Measurements from ENCODE around the gene ARHGEF1. TPM values are rescaled to one million over a fixed set of nuclear protein-coding genes. Genes with fewer than 3 reads are reported as not detected.

The ARHGEF1 gene
- total RNA-seq, 4 donors from 2014 or later = 53.1 to 129 (median 72.0) TPM

DNA sequence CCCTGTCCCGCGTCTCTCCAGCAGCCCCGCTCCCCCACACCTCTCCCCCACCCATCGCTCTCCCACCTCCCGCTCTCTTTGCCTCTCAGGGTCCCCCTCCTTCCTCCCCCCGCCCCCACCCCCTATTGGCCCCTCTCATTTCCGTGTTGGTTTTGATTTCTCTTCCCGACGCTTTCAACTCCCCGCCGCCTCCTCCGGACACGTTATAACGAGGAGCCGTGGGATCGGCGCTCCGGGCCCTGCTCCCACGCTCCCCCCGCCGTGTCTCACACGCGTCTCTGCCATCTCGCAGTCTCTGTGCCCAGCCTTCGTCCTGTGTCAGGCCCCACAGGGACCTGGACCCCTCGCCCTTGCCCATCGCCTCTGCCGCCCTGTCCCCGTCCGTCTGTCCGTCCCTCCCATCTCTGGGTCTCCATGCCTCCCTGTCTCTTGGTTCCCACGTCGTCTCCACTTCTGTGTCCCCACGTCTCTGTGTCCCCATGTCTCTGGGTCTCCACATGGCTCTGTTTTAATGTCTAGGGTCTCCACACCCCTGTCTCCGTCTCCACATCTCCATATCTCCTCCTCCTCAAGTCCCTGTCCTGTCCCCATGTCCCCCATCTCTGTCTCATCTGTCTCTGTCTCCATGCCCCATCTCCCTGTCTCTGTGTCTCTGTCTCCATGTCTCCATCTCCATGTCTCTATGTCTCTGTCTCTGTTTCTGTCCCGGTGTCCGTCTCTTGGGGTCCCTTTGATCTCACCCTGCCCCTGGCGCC, 32.2 kb downstream of the ARHGEF1 start:
- TF ChIP-seq, protein P1, sequence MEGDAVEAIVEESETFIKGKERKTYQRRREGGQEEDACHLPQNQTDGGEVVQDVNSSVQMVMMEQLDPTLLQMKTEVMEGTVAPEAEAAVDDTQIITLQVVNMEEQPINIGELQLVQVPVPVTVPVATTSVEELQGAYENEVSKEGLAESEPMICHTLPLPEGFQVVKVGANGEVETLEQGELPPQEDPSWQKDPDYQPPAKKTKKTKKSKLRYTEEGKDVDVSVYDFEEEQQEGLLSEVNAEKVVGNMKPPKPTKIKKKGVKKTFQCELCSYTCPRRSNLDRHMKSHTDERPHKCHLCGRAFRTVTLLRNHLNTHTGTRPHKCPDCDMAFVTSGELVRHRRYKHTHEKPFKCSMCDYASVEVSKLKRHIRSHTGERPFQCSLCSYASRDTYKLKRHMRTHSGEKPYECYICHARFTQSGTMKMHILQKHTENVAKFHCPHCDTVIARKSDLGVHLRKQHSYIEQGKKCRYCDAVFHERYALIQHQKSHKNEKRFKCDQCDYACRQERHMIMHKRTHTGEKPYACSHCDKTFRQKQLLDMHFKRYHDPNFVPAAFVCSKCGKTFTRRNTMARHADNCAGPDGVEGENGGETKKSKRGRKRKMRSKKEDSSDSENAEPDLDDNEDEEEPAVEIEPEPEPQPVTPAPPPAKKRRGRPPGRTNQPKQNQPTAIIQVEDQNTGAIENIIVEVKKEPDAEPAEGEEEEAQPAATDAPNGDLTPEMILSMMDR (IDR thresholded peaks at IDR 0.05) = no peak
- DNase-seq (ENCODE audit: low spot score) = no peak
- ATAC-seq (ENCODE audit: low FRiP score) = no peak

DNA sequence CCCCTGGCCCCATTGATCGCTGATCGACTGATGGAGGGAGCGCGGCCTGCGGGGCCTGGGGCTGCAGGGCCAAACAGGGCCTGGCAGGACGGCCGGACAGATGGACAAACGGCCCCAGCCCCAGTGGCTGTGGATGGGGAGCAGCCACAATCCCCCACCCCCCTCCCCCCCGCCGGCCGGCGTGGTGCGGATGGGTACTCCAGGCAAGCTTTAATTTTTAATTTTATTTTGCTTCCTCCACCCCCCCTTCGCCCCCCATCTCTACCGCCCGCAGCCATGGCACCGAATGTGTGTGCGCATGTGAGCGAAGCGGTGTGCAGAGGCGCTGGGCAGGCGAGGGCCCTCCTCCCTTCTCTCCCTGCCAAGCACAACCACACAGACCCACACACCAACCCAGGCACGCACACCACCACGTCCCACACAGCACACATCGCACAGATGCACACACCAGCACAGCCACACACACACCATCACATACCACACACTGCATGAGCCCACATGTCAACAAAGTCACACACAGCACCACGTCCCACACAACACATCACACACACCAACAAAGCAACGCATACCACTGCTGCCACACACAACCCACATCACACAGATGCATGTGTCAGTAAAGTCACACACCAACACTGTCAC, 32.9 kb downstream of the ARHGEF1 start:
- ATAC-seq (ENCODE audit: low FRiP score) = no peak
- TF ChIP-seq, protein P1 (IDR thresholded peaks at IDR 0.05) = no peak
- no peak for DNase-seq (ENCODE audit: low spot score)

DNA sequence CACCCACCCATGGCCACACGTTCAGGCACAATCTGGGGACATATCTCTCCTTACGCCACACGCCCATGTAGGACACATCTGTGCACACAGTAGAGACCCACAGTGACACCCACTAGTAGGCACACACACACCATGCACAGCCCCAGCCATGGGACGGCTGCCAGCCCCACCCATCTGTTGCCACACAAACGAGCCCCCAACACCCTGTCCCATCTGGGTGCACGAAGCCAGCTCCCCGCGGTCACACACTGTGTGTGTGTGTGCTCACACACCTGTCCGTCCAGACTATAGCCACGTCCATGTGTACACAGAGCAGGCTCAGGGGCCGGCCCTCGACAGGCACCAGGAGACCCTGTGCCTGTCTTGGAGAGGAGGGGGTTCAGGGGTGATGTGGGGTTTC, 34.7 kb downstream of the ARHGEF1 start:
- TF ChIP-seq, protein P1 (IDR thresholded peaks at IDR 0.05) = no peak
- ATAC-seq (ENCODE audit: low FRiP score) (no peak), DNase-seq (ENCODE audit: low spot score) (no peak)

DNA sequence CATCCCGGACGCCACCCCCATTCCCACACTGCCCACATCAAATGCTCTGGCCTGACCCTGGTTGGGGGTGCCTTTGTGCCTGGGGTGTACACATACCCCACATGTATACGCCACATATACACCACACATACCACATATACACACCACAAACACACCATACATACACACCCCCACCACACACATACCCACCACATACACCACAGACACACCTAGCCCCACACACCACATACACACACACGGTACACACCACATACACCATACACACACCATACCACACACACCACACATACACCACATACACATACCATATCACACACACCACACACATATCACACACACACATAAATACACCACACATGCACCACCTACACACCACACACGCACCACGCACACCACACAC, 35.1 kb downstream of the ARHGEF1 start:
- ATAC-seq (ENCODE audit: low FRiP score) (no peak), DNase-seq (ENCODE audit: low spot score) (no peak)
- TF ChIP-seq, protein P1 (IDR thresholded peaks at IDR 0.05) = no peak

DNA sequence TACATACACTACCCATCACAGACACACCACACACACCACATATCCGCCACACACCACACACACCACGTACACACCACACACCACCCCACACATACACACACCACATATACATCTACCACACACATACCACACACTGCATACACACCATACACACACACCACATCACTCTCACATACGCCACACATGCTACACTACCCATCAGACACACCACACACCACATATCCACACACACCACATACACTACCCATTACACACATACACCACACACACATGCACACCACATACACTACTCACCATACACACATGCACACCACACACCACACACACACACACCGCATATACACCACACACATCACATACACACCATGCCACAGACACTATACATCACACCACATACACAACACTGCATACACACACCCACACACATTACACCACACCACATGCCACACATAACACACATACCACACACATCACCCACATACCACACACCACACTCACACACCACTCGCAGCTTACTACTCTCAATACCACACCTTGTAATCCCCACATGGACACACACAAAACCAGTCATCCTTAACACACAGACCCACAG, 35.8 kb downstream of the ARHGEF1 start:
- no peak for ATAC-seq (ENCODE audit: low FRiP score)
- TF ChIP-seq, protein P1 (IDR thresholded peaks at IDR 0.05) = no peak
- DNase-seq (ENCODE audit: low spot score) = no peak

DNA sequence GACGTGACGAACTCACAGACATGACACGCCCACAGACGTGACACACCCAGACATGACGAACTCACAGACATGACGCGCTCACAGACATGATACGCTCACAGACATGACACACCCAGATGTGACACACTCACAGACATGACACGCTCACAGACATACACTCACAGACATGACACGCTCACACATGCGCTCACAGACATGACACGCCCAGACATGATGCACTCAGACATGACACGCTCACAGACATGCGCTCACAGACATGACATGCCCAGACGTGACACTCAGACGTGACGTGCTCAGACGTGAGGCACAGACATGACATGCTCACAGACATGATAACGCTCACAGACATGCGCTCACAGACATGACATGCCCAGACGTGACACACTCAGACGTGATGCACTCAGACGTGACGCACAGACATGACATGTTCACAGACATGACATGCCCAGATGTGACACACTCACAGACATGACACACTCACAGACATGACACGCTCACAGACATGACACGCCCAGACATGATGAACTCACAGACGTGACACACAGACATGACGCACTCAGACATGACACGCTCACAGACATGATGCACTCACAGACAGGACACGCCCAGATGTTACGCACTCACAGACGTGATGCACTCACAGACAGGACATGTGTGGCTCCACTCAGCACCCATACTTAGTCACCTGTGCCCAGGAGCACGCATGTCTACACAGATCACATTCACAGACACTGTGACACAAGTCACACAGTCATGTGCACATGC, 37.1 kb downstream of the ARHGEF1 start:
- DNase-seq (ENCODE audit: low spot score) (no peak), ATAC-seq (ENCODE audit: low FRiP score) (no peak)
- TF ChIP-seq, protein P1 (IDR thresholded peaks at IDR 0.05) = no peak
